ENCODE results near the gene ERICH6.

GRCh38 chr3:150725548-150725947 lies 21.8 kb upstream of the ERICH6 start:
- TF ChIP-seq, protein P1, sequence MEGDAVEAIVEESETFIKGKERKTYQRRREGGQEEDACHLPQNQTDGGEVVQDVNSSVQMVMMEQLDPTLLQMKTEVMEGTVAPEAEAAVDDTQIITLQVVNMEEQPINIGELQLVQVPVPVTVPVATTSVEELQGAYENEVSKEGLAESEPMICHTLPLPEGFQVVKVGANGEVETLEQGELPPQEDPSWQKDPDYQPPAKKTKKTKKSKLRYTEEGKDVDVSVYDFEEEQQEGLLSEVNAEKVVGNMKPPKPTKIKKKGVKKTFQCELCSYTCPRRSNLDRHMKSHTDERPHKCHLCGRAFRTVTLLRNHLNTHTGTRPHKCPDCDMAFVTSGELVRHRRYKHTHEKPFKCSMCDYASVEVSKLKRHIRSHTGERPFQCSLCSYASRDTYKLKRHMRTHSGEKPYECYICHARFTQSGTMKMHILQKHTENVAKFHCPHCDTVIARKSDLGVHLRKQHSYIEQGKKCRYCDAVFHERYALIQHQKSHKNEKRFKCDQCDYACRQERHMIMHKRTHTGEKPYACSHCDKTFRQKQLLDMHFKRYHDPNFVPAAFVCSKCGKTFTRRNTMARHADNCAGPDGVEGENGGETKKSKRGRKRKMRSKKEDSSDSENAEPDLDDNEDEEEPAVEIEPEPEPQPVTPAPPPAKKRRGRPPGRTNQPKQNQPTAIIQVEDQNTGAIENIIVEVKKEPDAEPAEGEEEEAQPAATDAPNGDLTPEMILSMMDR (IDR thresholded peaks at IDR 0.05), result no peak
- TF ChIP-seq POLR2A (IDR thresholded peaks at IDR 0.05), result no peak
